ENCODE data around the gene MMAB. TPM values are rescaled to one million over a fixed set of nuclear protein-coding genes. Genes with fewer than 3 reads are reported as not detected.

MMAB gene
- total and polyA plus RNA-seq, 4 donors: 47.1 to 101 (median 77.1) TPM

DNA sequence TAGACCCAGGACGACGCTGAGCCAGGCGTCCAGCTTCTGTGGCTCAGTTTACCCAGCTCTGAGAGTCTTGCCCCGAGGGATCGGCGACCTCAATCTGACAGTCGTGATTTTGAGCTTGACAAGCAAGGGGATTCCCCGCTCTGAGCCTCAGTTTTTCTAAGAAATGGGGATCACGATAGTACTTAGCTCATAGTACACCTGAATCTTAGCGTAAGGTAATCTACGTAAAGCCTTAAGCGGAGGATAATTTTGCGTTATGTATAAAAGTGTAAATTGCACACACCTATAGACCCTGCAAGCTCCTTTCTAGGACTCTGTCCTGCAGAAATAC, 575 bp upstream of the MMAB start:
- no peak for DNase-seq (ENCODE audit: low spot score)
- H3K27me3 ChIP-seq (ENCODE audit: control insufficient read depth in 4 of 4, insufficient read depth in 4 of 4, low read length in 3 of 4): no peaks in the 10 kb centered on the region
- H3K9ac ChIP-seq (ENCODE audit: low read depth in 1 of 2, low read length in 2 of 2): peak overlapping the region; percentile 86 to 96
- WGBS: under 1% methylated on average over 13 of the region's 13 CpGs
- H3K27ac ChIP-seq (ENCODE audit: low read depth in 1 of 2, low read length in 2 of 2): peak overlapping the region; percentile 77 to 82
- no peaks in the 10 kb centered on the region for H3K9me3 ChIP-seq (ENCODE audit: control insufficient read depth in 4 of 4, low read length in 3 of 4)
- peaks cover 12 to 74% (median 60%) of the 10 kb centered on the region in 4 donors for H3K4me1 ChIP-seq (ENCODE audit: control insufficient read depth in 4 of 4, insufficient read depth in 4 of 4, low read length in 3 of 4)
- H3K36me3 ChIP-seq (ENCODE audit: control insufficient read depth in 4 of 4, insufficient read depth in 3 of 4, low read depth in 1 of 4, low read length in 3 of 4): peaks cover 0 to 16% (median 13%) of the 10 kb centered on the region in 4 donors
- TF ChIP-seq RAD21 (IDR thresholded peaks at IDR 0.05) (no peak), YY1 (IDR thresholded peaks at IDR 0.05) (no peak), NR2F2 (IDR thresholded peaks at IDR 0.05) (no peak), FOXA1 (IDR thresholded peaks at IDR 0.05) (no peak), RXRA (IDR thresholded peaks at IDR 0.05) (no peak)
- TF ChIP-seq, protein P1, sequence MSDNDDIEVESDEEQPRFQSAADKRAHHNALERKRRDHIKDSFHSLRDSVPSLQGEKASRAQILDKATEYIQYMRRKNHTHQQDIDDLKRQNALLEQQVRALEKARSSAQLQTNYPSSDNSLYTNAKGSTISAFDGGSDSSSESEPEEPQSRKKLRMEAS (IDR thresholded peaks at IDR 0.05): no peak
- peak overlapping the region; percentile 70 to 81 (median 77) for H3K4me3 ChIP-seq (ENCODE audit: low read depth in 1 of 3, low read length in 3 of 3)

DNA sequence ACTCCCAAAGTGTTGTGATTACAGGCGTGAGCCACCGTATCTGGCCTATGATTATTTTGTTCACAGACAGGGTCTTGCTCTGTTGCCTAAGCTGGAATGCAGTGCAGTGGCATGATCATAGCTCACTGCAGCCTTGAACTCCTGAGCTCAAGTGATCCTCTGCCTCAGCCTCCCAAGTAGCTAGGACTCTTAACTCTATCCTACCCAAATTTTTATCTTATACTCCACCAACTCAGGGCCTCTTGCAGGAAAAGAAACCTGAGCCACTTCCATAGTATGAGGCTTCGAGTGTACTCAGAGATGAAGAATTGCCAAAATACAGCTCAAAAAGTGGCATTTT, 828 bp downstream of the MMAB start:
- peak overlapping the region; percentile 43 to 70 for H3K9ac ChIP-seq (ENCODE audit: low read depth in 1 of 2, low read length in 2 of 2)
- H3K27ac ChIP-seq (ENCODE audit: low read depth in 1 of 2, low read length in 2 of 2): peak overlapping the region; percentile 93 to 94
- no peak for DNase-seq (ENCODE audit: low spot score)
- H3K9me3 ChIP-seq (ENCODE audit: control insufficient read depth in 4 of 4, low read length in 3 of 4): no peaks in the 10 kb centered on the region
- no peaks in the 10 kb centered on the region for H3K27me3 ChIP-seq (ENCODE audit: control insufficient read depth in 4 of 4, insufficient read depth in 4 of 4, low read length in 3 of 4)
- peaks cover 0 to 23% (median 5%) of the 10 kb centered on the region in 4 donors for H3K36me3 ChIP-seq (ENCODE audit: control insufficient read depth in 4 of 4, insufficient read depth in 3 of 4, low read depth in 1 of 4, low read length in 3 of 4)
- 34% methylated on average over 3 of the region's 3 CpGs for WGBS
- H3K4me1 ChIP-seq (ENCODE audit: control insufficient read depth in 4 of 4, insufficient read depth in 4 of 4, low read length in 3 of 4): peaks cover 12 to 74% (median 56%) of the 10 kb centered on the region in 4 donors
- no peak for TF ChIP-seq SP1 (IDR thresholded peaks at IDR 0.05)
- no peak for TF ChIP-seq EGR1 (IDR thresholded peaks at IDR 0.05; ENCODE audit: low read depth in 2 of 2)
- TF ChIP-seq JUND (IDR thresholded peaks at IDR 0.05): no peak
- no peak for TF ChIP-seq RXRA (IDR thresholded peaks at IDR 0.05)
- peak overlapping the region in 2 of 3 donors; percentile 57 to 73 for H3K4me3 ChIP-seq (ENCODE audit: low read depth in 1 of 3, low read length in 3 of 3)

DNA sequence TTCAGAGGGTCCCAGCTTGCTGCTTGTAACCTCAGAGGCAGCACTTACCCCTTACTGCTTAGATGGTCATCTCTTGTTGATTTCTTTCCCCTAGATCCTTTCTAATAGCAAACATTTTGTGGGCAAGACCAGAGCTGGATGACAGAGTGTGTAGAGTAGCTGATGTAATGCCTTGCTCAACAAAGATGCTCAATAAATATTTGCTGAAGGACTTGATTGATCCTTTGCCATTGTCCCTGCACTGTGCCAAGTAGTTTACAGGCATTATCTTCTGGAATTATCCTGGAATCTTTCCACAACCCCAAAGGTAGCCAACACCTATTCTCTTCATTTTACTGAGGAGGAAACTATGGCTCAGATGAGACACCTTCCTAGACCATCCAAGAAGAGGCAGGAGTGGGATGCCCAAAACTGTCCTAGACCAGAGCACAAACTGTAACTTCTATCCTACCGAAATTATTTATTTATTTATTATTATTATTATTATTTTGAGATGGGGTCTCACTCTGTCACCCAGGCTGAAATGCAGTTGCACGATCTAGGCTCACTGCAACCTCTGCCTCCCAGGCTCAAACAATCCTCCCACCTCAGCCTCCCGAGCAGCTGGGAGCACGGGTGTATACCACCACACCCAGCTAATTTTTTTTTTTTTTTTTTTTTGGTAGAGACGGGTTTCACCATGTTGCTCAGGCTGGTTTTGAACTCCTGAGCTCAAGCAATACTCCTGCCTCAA, 1.4 kb downstream of the MMAB start:
- no peak for DNase-seq (ENCODE audit: low spot score)
- 54% methylated on average over 5 of the region's 5 CpGs for whole genome bisulfite sequencing
- no peak overlapping the region for H3K4me3 ChIP-seq (ENCODE audit: low read depth in 1 of 3, low read length in 3 of 3)
- H3K36me3 ChIP-seq (ENCODE audit: control insufficient read depth in 4 of 4, insufficient read depth in 3 of 4, low read depth in 1 of 4, low read length in 3 of 4): peaks cover 0 to 19% (median 3%) of the 10 kb centered on the region in 4 donors
- no peaks in the 10 kb centered on the region for H3K27me3 ChIP-seq (ENCODE audit: control insufficient read depth in 4 of 4, insufficient read depth in 4 of 4, low read length in 3 of 4)
- H3K27ac ChIP-seq (ENCODE audit: low read depth in 1 of 2, low read length in 2 of 2): peak overlapping the region; percentile 93 to 94
- H3K9ac ChIP-seq (ENCODE audit: low read depth in 1 of 2, low read length in 2 of 2): peak overlapping the region in 1 of 2 donors; percentile 70
- H3K9me3 ChIP-seq (ENCODE audit: control insufficient read depth in 4 of 4, low read length in 3 of 4): no peaks in the 10 kb centered on the region
- TF ChIP-seq, protein P1 (IDR thresholded peaks at IDR 0.05): peak; percentile 25
- TF ChIP-seq HNF4A (conservative IDR thresholded peaks at IDR 0.05) (peak; percentile 50 to 67), NR2F2 (IDR thresholded peaks at IDR 0.05) (no peak), JUND (IDR thresholded peaks at IDR 0.05) (peak; percentile 39 to 69), TAF1 (conservative IDR thresholded peaks at IDR 0.05) (no peak), GABPA (IDR thresholded peaks at IDR 0.05 in 1 of 2, conservative IDR thresholded peaks at IDR 0.05 in 1 of 2) (no peak), RAD21 (IDR thresholded peaks at IDR 0.05) (peak in 1 of 2 donors; percentile 4), RXRA (IDR thresholded peaks at IDR 0.05) (peak; percentile 37 to 79), YY1 (IDR thresholded peaks at IDR 0.05) (peak; percentile 48), FOXA2 (IDR thresholded peaks at IDR 0.05) (peak; percentile 70), EGR1 (IDR thresholded peaks at IDR 0.05; ENCODE audit: low read depth in 2 of 2) (no peak), HNF4G (IDR thresholded peaks at IDR 0.05) (no peak), FOXA1 (IDR thresholded peaks at IDR 0.05) (peak; percentile 41), SP1 (IDR thresholded peaks at IDR 0.05) (peak; percentile 49)
- TF ChIP-seq, protein P2, sequence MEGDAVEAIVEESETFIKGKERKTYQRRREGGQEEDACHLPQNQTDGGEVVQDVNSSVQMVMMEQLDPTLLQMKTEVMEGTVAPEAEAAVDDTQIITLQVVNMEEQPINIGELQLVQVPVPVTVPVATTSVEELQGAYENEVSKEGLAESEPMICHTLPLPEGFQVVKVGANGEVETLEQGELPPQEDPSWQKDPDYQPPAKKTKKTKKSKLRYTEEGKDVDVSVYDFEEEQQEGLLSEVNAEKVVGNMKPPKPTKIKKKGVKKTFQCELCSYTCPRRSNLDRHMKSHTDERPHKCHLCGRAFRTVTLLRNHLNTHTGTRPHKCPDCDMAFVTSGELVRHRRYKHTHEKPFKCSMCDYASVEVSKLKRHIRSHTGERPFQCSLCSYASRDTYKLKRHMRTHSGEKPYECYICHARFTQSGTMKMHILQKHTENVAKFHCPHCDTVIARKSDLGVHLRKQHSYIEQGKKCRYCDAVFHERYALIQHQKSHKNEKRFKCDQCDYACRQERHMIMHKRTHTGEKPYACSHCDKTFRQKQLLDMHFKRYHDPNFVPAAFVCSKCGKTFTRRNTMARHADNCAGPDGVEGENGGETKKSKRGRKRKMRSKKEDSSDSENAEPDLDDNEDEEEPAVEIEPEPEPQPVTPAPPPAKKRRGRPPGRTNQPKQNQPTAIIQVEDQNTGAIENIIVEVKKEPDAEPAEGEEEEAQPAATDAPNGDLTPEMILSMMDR (IDR thresholded peaks at IDR 0.05; ENCODE audit: low read depth, low read length, missing input control): no peak
- TF ChIP-seq, protein P3, sequence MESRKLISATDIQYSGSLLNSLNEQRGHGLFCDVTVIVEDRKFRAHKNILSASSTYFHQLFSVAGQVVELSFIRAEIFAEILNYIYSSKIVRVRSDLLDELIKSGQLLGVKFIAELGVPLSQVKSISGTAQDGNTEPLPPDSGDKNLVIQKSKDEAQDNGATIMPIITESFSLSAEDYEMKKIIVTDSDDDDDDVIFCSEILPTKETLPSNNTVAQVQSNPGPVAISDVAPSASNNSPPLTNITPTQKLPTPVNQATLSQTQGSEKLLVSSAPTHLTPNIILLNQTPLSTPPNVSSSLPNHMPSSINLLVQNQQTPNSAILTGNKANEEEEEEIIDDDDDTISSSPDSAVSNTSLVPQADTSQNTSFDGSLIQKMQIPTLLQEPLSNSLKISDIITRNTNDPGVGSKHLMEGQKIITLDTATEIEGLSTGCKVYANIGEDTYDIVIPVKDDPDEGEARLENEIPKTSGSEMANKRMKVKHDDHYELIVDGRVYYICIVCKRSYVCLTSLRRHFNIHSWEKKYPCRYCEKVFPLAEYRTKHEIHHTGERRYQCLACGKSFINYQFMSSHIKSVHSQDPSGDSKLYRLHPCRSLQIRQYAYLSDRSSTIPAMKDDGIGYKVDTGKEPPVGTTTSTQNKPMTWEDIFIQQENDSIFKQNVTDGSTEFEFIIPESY (IDR thresholded peaks at IDR 0.05): no peak
- TF ChIP-seq, protein P4, sequence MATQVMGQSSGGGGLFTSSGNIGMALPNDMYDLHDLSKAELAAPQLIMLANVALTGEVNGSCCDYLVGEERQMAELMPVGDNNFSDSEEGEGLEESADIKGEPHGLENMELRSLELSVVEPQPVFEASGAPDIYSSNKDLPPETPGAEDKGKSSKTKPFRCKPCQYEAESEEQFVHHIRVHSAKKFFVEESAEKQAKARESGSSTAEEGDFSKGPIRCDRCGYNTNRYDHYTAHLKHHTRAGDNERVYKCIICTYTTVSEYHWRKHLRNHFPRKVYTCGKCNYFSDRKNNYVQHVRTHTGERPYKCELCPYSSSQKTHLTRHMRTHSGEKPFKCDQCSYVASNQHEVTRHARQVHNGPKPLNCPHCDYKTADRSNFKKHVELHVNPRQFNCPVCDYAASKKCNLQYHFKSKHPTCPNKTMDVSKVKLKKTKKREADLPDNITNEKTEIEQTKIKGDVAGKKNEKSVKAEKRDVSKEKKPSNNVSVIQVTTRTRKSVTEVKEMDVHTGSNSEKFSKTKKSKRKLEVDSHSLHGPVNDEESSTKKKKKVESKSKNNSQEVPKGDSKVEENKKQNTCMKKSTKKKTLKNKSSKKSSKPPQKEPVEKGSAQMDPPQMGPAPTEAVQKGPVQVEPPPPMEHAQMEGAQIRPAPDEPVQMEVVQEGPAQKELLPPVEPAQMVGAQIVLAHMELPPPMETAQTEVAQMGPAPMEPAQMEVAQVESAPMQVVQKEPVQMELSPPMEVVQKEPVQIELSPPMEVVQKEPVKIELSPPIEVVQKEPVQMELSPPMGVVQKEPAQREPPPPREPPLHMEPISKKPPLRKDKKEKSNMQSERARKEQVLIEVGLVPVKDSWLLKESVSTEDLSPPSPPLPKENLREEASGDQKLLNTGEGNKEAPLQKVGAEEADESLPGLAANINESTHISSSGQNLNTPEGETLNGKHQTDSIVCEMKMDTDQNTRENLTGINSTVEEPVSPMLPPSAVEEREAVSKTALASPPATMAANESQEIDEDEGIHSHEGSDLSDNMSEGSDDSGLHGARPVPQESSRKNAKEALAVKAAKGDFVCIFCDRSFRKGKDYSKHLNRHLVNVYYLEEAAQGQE (IDR thresholded peaks at IDR 0.05): no peak
- TF ChIP-seq, protein P5, sequence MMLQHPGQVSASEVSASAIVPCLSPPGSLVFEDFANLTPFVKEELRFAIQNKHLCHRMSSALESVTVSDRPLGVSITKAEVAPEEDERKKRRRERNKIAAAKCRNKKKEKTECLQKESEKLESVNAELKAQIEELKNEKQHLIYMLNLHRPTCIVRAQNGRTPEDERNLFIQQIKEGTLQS (IDR thresholded peaks at IDR 0.05): peak; percentile 72
- H3K4me1 ChIP-seq (ENCODE audit: control insufficient read depth in 4 of 4, insufficient read depth in 4 of 4, low read length in 3 of 4): peaks cover 8 to 74% (median 54%) of the 10 kb centered on the region in 4 donors
